K562 (cell line): Measurements from ENCODE around the gene ACACB.

Experiments used
- CC2D1A ChIP-seq: fragments of 450-650 bp; IDR thresholded peaks from 2 replicates; pipeline ENCODE4 v1.6.1; 2017; ENCODE audit warnings: mild to moderate bottlenecking
- CREM ChIP-seq: IDR thresholded peaks from 2 replicates; pipeline ENCODE4 v1.6.1; 2014; ENCODE audit warnings: antibody characterized with exemption, low read depth
- CTCF ChIP-seq, 3 experiments: IDR thresholded peaks in 2 of 3; conservative IDR thresholded peaks in 1 of 3; 2 replicates each; pipeline ENCODE4 v1.5.1; 2011 to 2012; ENCODE audit warnings: low read length in 3 of 3, mild to moderate bottlenecking in 3 of 3, control low read depth in 2 of 3, improper control_type of control experiment in 1 of 3, inconsistent platforms in 1 of 3, low read depth in 1 of 3, mixed read lengths in 1 of 3, moderate library complexity in 1 of 3; ENCODE audit not compliant: insufficient read depth in 2 of 3
- EGR1 ChIP-seq: fragments of 450-650 bp; conservative IDR thresholded peaks from 2 replicates; pipeline ENCODE4 v1.6.1; 2017; ENCODE audit warnings: mild to moderate bottlenecking
- ERF ChIP-seq: fragments of 450-650 bp; formaldehyde crosslinking; IDR thresholded peaks from 2 replicates; pipeline ENCODE4 v1.4.0; 2020; ENCODE audit warnings: mild to moderate bottlenecking, mixed read lengths
- FOXK2 ChIP-seq, 2 experiments: fragments of 450-650 bp; IDR thresholded peaks in 1 of 2; conservative IDR thresholded peaks in 1 of 2; 2 replicates each; pipeline ENCODE4 v1.6.1; 2016; ENCODE audit warnings: low read depth in 2 of 2, mild to moderate bottlenecking in 1 of 2
- HNRNPK ChIP-seq: fragments of 200-400 bp; formaldehyde crosslinking; IDR thresholded peaks from one replicate; pipeline ENCODE4 v1.6.1; 2018; ENCODE audit warnings: mild to moderate bottlenecking, low read depth, low read length; ENCODE audit not compliant: poor library complexity, severe bottlenecking
- NFYB ChIP-seq: IDR thresholded peaks from 2 replicates; pipeline ENCODE4 v1.6.1; 2011; ENCODE audit warnings: mild to moderate bottlenecking, moderate library complexity; ENCODE audit not compliant: insufficient read length; ENCODE audit errors: extremely low read depth
- SMAD4 ChIP-seq: fragments of 250-450 bp; sonication (Bioruptor Pico); conservative IDR thresholded peaks from 2 replicates; pipeline ENCODE4 v1.8.0; 2021; ENCODE audit warnings: inconsistent platforms, mild to moderate bottlenecking, moderate library complexity
- STAT6 ChIP-seq: sonication (generic); formaldehyde crosslinking; IDR thresholded peaks from 2 replicates; pipeline ENCODE4 v1.8.1; 2023; ENCODE audit warnings: mild to moderate bottlenecking, missing genetic modification reagents
- TCF7L2 ChIP-seq: fragments of 150-350 bp; IDR thresholded peaks from 2 replicates; pipeline ENCODE4 v1.6.1; 2016; ENCODE audit warnings: low read depth, mild to moderate bottlenecking, low read length, moderate library complexity
- TFAP4 ChIP-seq: sonication (generic); formaldehyde crosslinking; IDR thresholded peaks from 2 replicates; pipeline ENCODE4 v1.8.0; 2022; ENCODE audit warnings: missing genetic modification reagents, mild to moderate bottlenecking, moderate library complexity, borderline replicate concordance
- ZNF253 ChIP-seq: fragments of 250-450 bp; sonication (Bioruptor Pico); conservative IDR thresholded peaks from 2 replicates; pipeline ENCODE4 v1.6.1; 2021; ENCODE audit warnings: mild to moderate bottlenecking
- ZNF318 ChIP-seq, 2 experiments: fragments of 450-650 bp; IDR thresholded peaks; 2 replicates each; pipeline ENCODE4 v1.6.1; 2016; ENCODE audit warnings: mild to moderate bottlenecking in 2 of 2, borderline replicate concordance in 1 of 2, low read depth in 1 of 2, moderate library complexity in 1 of 2

GRCh38 chr12:109131154-109132050 lies 15.0 kb downstream of the ACACB start:
- TF ChIP-seq CC2D1A (no peak), NFYB (no peak), ERF (CRISPR knock-in tag) (no peak), FOXK2 (conservative IDR thresholded peaks at IDR 0.05 in 1 of 2, IDR thresholded peaks at IDR 0.05 in 1 of 2; ENCODE audit: low read depth in 2 of 2) (no peak), TFAP4 (CRISPR knock-in tag) (no peak), TCF7L2 (no peak), CTCF (IDR thresholded peaks at IDR 0.05 in 2 of 3, conservative IDR thresholded peaks at IDR 0.05 in 1 of 3; ENCODE audit: insufficient read depth in 2 of 3, low read depth in 1 of 3, low read length in 3 of 3) (no peak), CREM (no peak), SMAD4 (CRISPR knock-in tag) (no peak), HNRNPK (no peak), ZNF253 (CRISPR knock-in tag) (no peak), ZNF318 (IDR thresholded peaks at IDR 0.05; ENCODE audit: borderline replicate concordance in 1 of 2, low read depth in 1 of 2) (no peak), STAT6 (CRISPR knock-in tag) (no peak), EGR1 (no peak)
